Stimulated activated naive B cell treated with anti-CD40 and anti-IgM and Interleukin-4, amounts not matched to agents 10 μg/mL and 1 μg/mL and 100 μg/mL, for 72 hours (primary cell): ENCODE measurements around the gene MYL9.
"Not testable (repeated sequence)": the region's sequence is repeated elsewhere in the genome, so short reads cannot be mapped to it uniquely, and the experiment has no call there.

Source experiments
- ATAC-seq, 2 donors: fragments of 150-1000 bp; cut with Tn5 transposase; replicated peaks; 2 replicates each; pipeline ENCODE4 v1.10.0; 2021; ENCODE audit warnings: moderate library complexity in 1 of 2
- DNase-seq: peaks from one replicate; pipeline ENCODE4 v3.0.0; 2021
- H3K27ac Mint-ChIP-seq: one replicate; pipeline ENCODE4 v1.8.0; 2022; ENCODE audit warnings: mild to moderate bottlenecking, mixed read lengths
- H3K27me3 Mint-ChIP-seq, 2 donors: one replicate each; pipeline ENCODE4 v1.8.0; 2022; ENCODE audit warnings: mixed read lengths in 2 of 2
- H3K36me3 Mint-ChIP-seq, 2 donors: one replicate each; pipeline ENCODE4 v1.8.0; 2022; ENCODE audit warnings: mixed read lengths in 2 of 2, mild to moderate bottlenecking in 1 of 2
- H3K4me1 Mint-ChIP-seq, 2 donors: one replicate each; pipeline ENCODE4 v1.8.0; 2022; ENCODE audit warnings: mixed read lengths in 2 of 2, mild to moderate bottlenecking in 1 of 2
- H3K4me3 Mint-ChIP-seq, 2 donors: one replicate each; pipeline ENCODE4 v1.8.0; 2022; ENCODE audit warnings: mild to moderate bottlenecking in 2 of 2, mixed read lengths in 2 of 2, moderate library complexity in 1 of 2
- H3K9me3 Mint-ChIP-seq, 2 donors: one replicate each; pipeline ENCODE4 v1.8.0; 2022; ENCODE audit warnings: mixed read lengths in 2 of 2, mild to moderate bottlenecking in 1 of 2

MYL9 gene

GRCh38 chr20:36507746-36508145, 33.6 kb upstream of the MYL9 start:
- no peak for ATAC-seq
- DNase-seq = no peak
- no peaks in the 10 kb centered on the region for H3K4me1 Mint-ChIP-seq
- H3K9me3 Mint-ChIP-seq = no peaks in the 10 kb centered on the region
- peaks cover 28 to 29% of the 10 kb centered on the region in 2 donors for H3K36me3 Mint-ChIP-seq
- no peaks in the 10 kb centered on the region for H3K27me3 Mint-ChIP-seq
- no peak overlapping the region for H3K27ac Mint-ChIP-seq
- no peak overlapping the region for H3K4me3 Mint-ChIP-seq

GRCh38 chr20:36519012-36519719, 22.2 kb upstream of the MYL9 start:
- no peak overlapping the region for H3K27ac Mint-ChIP-seq
- ATAC-seq = peak in 1 of 2 donors; percentile 51

GRCh38 chr20:36519944-36520343, 21.4 kb upstream of the MYL9 start:
- H3K27ac Mint-ChIP-seq = peak overlapping the region; percentile 6
- DNase-seq (no peak), ATAC-seq (no peak)
- H3K4me3 Mint-ChIP-seq = no peak overlapping the region
- H3K4me1 Mint-ChIP-seq = peaks cover 2 to 22% of the 10 kb centered on the region in 2 donors
- H3K9me3 Mint-ChIP-seq = no peaks in the 10 kb centered on the region
- H3K36me3 Mint-ChIP-seq = peaks cover 22 to 39% of the 10 kb centered on the region in 2 donors
- no peaks in the 10 kb centered on the region for H3K27me3 Mint-ChIP-seq

More at GRCh38 chr20:36519012-36519719, 22.2 kb upstream of the MYL9 start:
- no peak overlapping the region for H3K4me3 Mint-ChIP-seq
- no peaks in the 10 kb centered on the region for H3K9me3 Mint-ChIP-seq
- H3K4me1 Mint-ChIP-seq = peaks cover 2 to 22% of the 10 kb centered on the region in 2 donors
- H3K36me3 Mint-ChIP-seq = peaks cover 22 to 41% of the 10 kb centered on the region in 2 donors
- no peaks in the 10 kb centered on the region for H3K27me3 Mint-ChIP-seq
- DNase-seq = no peak

GRCh38 chr20:36521526-36521925, 19.8 kb upstream of the MYL9 start:
- H3K27ac Mint-ChIP-seq = no peak overlapping the region
- DNase-seq = no peak
- H3K9me3 Mint-ChIP-seq = no peaks in the 10 kb centered on the region
- peaks cover 18 to 39% of the 10 kb centered on the region in 2 donors for H3K36me3 Mint-ChIP-seq
- H3K4me1 Mint-ChIP-seq = peaks cover 2 to 22% of the 10 kb centered on the region in 2 donors
- H3K4me3 Mint-ChIP-seq = no peak overlapping the region
- no peaks in the 10 kb centered on the region for H3K27me3 Mint-ChIP-seq
- ATAC-seq = no peak

GRCh38 chr20:36522412-36522811, 18.9 kb upstream of the MYL9 start:
- DNase-seq, H3K27me3 Mint-ChIP-seq, H3K27ac Mint-ChIP-seq, ATAC-seq, H3K4me3 Mint-ChIP-seq, H3K9me3 Mint-ChIP-seq: not testable (repeated sequence)
- Mint-ChIP-seq H3K36me3 (peaks cover 23 to 48% of the 10 kb centered on the region in 2 donors), H3K4me1 (peaks cover 2 to 22% of the 10 kb centered on the region in 2 donors)

- no peak for ATAC-seq
- no peaks in the 10 kb centered on the region for H3K27me3 Mint-ChIP-seq
- DNase-seq = no peak
- peak overlapping the region; percentile 56 for H3K27ac Mint-ChIP-seq
- H3K4me1 Mint-ChIP-seq = peaks cover 2 to 23% of the 10 kb centered on the region in 2 donors
- H3K36me3 Mint-ChIP-seq = peaks cover 26 to 56% of the 10 kb centered on the region in 2 donors
- no peak overlapping the region for H3K4me3 Mint-ChIP-seq
- H3K9me3 Mint-ChIP-seq = no peaks in the 10 kb centered on the region
Observed at GRCh38 chr20:36523341-36523740, 18.0 kb upstream of the MYL9 start.

GRCh38 chr20:36525620-36526365, 15.5 kb upstream of the MYL9 start:
- Mint-ChIP-seq H3K27me3 (no peaks in the 10 kb centered on the region), H3K4me1 (peaks cover 2 to 27% of the 10 kb centered on the region in 2 donors), H3K36me3 (peaks cover 20 to 50% of the 10 kb centered on the region in 2 donors), H3K27ac (no peak overlapping the region), H3K4me3 (no peak overlapping the region), H3K9me3 (no peaks in the 10 kb centered on the region)
- no peak for DNase-seq
- no peak for ATAC-seq

- H3K27ac Mint-ChIP-seq = no peak overlapping the region
- no peak for ATAC-seq
Observed at GRCh38 chr20:36526521-36527011, 14.8 kb upstream of the MYL9 start.

GRCh38 chr20:36527331-36528125, 13.8 kb upstream of the MYL9 start:
- Mint-ChIP-seq H3K4me3 (no peak overlapping the region), H3K27ac (peak overlapping the region; percentile 65), H3K9me3 (no peaks in the 10 kb centered on the region), H3K4me1 (peaks cover 2 to 18% of the 10 kb centered on the region in 2 donors), H3K27me3 (no peaks in the 10 kb centered on the region), H3K36me3 (peaks cover 17 to 41% of the 10 kb centered on the region in 2 donors)
- DNase-seq = no peak
- no peak for ATAC-seq

More at GRCh38 chr20:36526521-36527011, 14.8 kb upstream of the MYL9 start:
- Mint-ChIP-seq H3K27me3 (no peaks in the 10 kb centered on the region), H3K36me3 (peaks cover 20 to 48% of the 10 kb centered on the region in 2 donors), H3K9me3 (no peaks in the 10 kb centered on the region), H3K4me3 (no peak overlapping the region), H3K4me1 (peaks cover 2 to 25% of the 10 kb centered on the region in 2 donors)
- no peak for DNase-seq

- peaks cover 17 to 38% of the 10 kb centered on the region in 2 donors for H3K36me3 Mint-ChIP-seq
- peak overlapping the region; percentile 80 for H3K27ac Mint-ChIP-seq
- H3K4me3 Mint-ChIP-seq = no peak overlapping the region
- DNase-seq = no peak
- no peak for ATAC-seq
- H3K27me3 Mint-ChIP-seq = no peaks in the 10 kb centered on the region
- no peaks in the 10 kb centered on the region for H3K9me3 Mint-ChIP-seq
- H3K4me1 Mint-ChIP-seq = peaks cover 0 to 10% of the 10 kb centered on the region in 2 donors
Observed at GRCh38 chr20:36528176-36528874, 13.0 kb upstream of the MYL9 start.

- H3K4me3 Mint-ChIP-seq = no peak overlapping the region
- H3K27ac Mint-ChIP-seq = no peak overlapping the region
- DNase-seq = no peak
Observed at GRCh38 chr20:36528875-36529417, 12.4 kb upstream of the MYL9 start.

GRCh38 chr20:36532388-36532787, 8.9 kb upstream of the MYL9 start:
- no peak overlapping the region for H3K27ac Mint-ChIP-seq
- no peaks in the 10 kb centered on the region for H3K9me3 Mint-ChIP-seq
- ATAC-seq (no peak), DNase-seq (no peak)
- peaks cover 9 to 15% of the 10 kb centered on the region in 2 donors for H3K36me3 Mint-ChIP-seq
- H3K27me3 Mint-ChIP-seq = no peaks in the 10 kb centered on the region
- H3K4me1 Mint-ChIP-seq = peaks cover 0 to 11% of the 10 kb centered on the region in 2 donors
- no peak overlapping the region for H3K4me3 Mint-ChIP-seq

More at GRCh38 chr20:36528875-36529417, 12.4 kb upstream of the MYL9 start:
- Mint-ChIP-seq H3K36me3 (peaks cover 17 to 36% of the 10 kb centered on the region in 2 donors), H3K4me1 (peaks cover 0 to 11% of the 10 kb centered on the region in 2 donors), H3K27me3 (no peaks in the 10 kb centered on the region), H3K9me3 (no peaks in the 10 kb centered on the region)
- no peak for ATAC-seq

- Mint-ChIP-seq H3K27me3 (no peaks in the 10 kb centered on the region), H3K4me1 (peaks cover 0 to 11% of the 10 kb centered on the region in 2 donors), H3K36me3 (peaks cover 5 to 10% of the 10 kb centered on the region in 2 donors), H3K4me3 (no peak overlapping the region), H3K9me3 (no peaks in the 10 kb centered on the region), H3K27ac (no peak overlapping the region)
- DNase-seq (no peak), ATAC-seq (no peak)
Observed at GRCh38 chr20:36532822-36533221, 8.5 kb upstream of the MYL9 start.
